ENCODE measurements around the gene DYNC1H1.

DNA sequence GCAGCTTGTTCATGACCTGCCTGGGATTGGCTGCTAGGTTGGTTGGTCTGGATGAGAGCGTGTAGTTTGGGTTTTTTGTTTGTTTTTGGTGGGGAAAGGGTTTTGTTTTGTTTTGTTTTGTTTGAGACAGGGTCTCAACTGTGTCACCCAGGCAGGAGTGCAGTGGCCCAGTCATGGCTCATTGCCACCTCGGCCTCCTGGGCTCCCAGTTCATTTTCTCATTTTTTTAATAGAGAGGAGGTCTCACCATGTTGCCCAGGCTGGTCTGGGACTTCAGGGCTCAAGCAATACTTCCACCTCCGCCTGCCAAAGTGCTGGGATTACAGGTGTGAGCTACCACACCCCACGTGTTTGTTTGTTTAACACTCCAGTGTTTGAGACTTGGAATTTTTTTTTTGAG, 3.8 kb downstream of the DYNC1H1 start:
- no peak for TF ChIP-seq CTCF (IDR thresholded peaks at IDR 0.05)
- TF ChIP-seq POLR2A (IDR thresholded peaks at IDR 0.05): no peak
